IMR-90 (cell line): ENCODE measurements around the gene POU6F1. TPM values are rescaled to one million over a fixed set of nuclear protein-coding genes. Genes with fewer than 3 reads are reported as not detected.

Experiments
- ATAC-seq: fragments of 200-7000 bp; cut with Tn5 transposase; 2 replicates; pipeline ENCODE4 v1.9.1; 2020; ENCODE audit warnings: low read depth, mild to moderate bottlenecking, moderate library complexity
- BruUV-seq: library from RNA; stranded (reverse); fragments of 400-500 nt; replicated peaks from 2 replicates; lab custom pipeline; 2021; lab: Mats Ljungman, UMichigan
- CTCF ChIA-PET: fragments of 300-600 bp; formaldehyde crosslinking; extraction: SDS; loops from one replicate; lab custom pipeline; 2021; ENCODE audit warnings: antibody characterized with exemption; lab: Yijun Ruan, JAX
- POLR2A ChIA-PET: fragments of 300-600 bp; sonication (Branson Sonifier 250); formaldehyde crosslinking; loops from one replicate; lab custom pipeline; 2022; ENCODE audit warnings: antibody characterized with exemption; ENCODE audit not compliant: unreplicated experiment; lab: Charles Lee
- DNase-seq: peaks from one replicate; pipeline ENCODE4 v3.0.0; 2013
- H2AFZ ChIP-seq: replicated peaks from 2 replicates; pipeline ENCODE3; 2013; ENCODE audit warnings: low read length, mild to moderate bottlenecking; ENCODE audit not compliant: poor library complexity
- H2AK5ac ChIP-seq: 2 replicates; pipeline ENCODE4 v1.6.1; 2013; ENCODE audit warnings: low read depth, low read length, inconsistent platforms
- H2AK9ac ChIP-seq: replicated peaks from 2 replicates; pipeline ENCODE3; 2013; ENCODE audit warnings: mild to moderate bottlenecking, low read depth, low read length, moderate library complexity; ENCODE audit not compliant: poor library complexity
- H2BK120ac ChIP-seq: 2 replicates; pipeline ENCODE4 v1.6.1; 2013; ENCODE audit warnings: low read depth, low read length, inconsistent platforms
- H2BK15ac ChIP-seq: 3 replicates; pipeline ENCODE4 v1.6.1; 2013; ENCODE audit warnings: low read depth, low read length, inconsistent platforms
- H2BK20ac ChIP-seq: 2 replicates; pipeline ENCODE4 v1.6.1; 2013; ENCODE audit warnings: low read depth, mild to moderate bottlenecking, inconsistent platforms, low read length, moderate library complexity
- H2BK5ac ChIP-seq: 2 replicates; pipeline ENCODE4 v1.6.1; 2013; ENCODE audit warnings: mild to moderate bottlenecking, low read depth, low read length, inconsistent platforms; ENCODE audit not compliant: poor library complexity, severe bottlenecking
- H3K14ac ChIP-seq: replicated peaks from 2 replicates; pipeline ENCODE4 v1.6.1; 2013; ENCODE audit warnings: low read depth, low read length, inconsistent platforms
- H3K18ac ChIP-seq: 2 replicates; pipeline ENCODE4 v1.6.1; 2013; ENCODE audit warnings: low read depth, low read length, control low read depth
- H3K23ac ChIP-seq: 2 replicates; pipeline ENCODE4 v1.6.1; 2013; ENCODE audit warnings: low read depth, low read length, inconsistent platforms
- H3K27ac ChIP-seq: 2 replicates; pipeline ENCODE4 v1.5.1; 2013; ENCODE audit warnings: mild to moderate bottlenecking, control low read depth, low read length; ENCODE audit not compliant: insufficient read depth
- H3K27me3 ChIP-seq: 2 replicates; pipeline ENCODE4 v1.6.1; 2013; ENCODE audit warnings: low read length; ENCODE audit not compliant: control insufficient read depth, insufficient read depth
- H3K36me3 ChIP-seq: 2 replicates; pipeline ENCODE4 v1.6.1; 2013; ENCODE audit warnings: low read length, mixed read lengths; ENCODE audit not compliant: control insufficient read depth, insufficient read depth
- H3K4ac ChIP-seq: 2 replicates; pipeline ENCODE4 v1.6.1; 2013; ENCODE audit warnings: low read depth, low read length, inconsistent platforms
- H3K4me1 ChIP-seq: 2 replicates; pipeline ENCODE4 v1.6.1; 2013; ENCODE audit warnings: low read length, mixed read lengths; ENCODE audit not compliant: control insufficient read depth, insufficient read depth
- H3K4me2 ChIP-seq: 2 replicates; pipeline ENCODE4 v1.6.1; 2013; ENCODE audit warnings: low read depth, mild to moderate bottlenecking, control low read depth, low read length, moderate library complexity
- H3K4me3 ChIP-seq: 2 replicates; pipeline ENCODE4 v1.5.1; 2013; ENCODE audit warnings: low read depth, mild to moderate bottlenecking, control low read depth, low read length, moderate library complexity; ENCODE audit not compliant: insufficient read depth
- H3K56ac ChIP-seq: 2 replicates; pipeline ENCODE4 v1.6.1; 2013; ENCODE audit warnings: low read length, inconsistent platforms; ENCODE audit not compliant: insufficient read depth; ENCODE audit errors: extremely low read depth
- H3K79me1 ChIP-seq, 2 experiments: 2 replicates each; pipeline ENCODE4 v1.6.1; 2013; ENCODE audit warnings: low read length in 2 of 2, inconsistent platforms in 1 of 2, low read depth in 1 of 2
- H3K9ac ChIP-seq: 2 replicates; pipeline ENCODE4 v1.6.1; 2013; ENCODE audit warnings: low read depth, low read length, control low read depth
- H3K9me1 ChIP-seq: 2 replicates; pipeline ENCODE4 v1.6.1; 2013; ENCODE audit warnings: low read length, inconsistent platforms; ENCODE audit not compliant: insufficient read depth
- H3K9me3 ChIP-seq: 2 replicates; pipeline ENCODE4 v1.6.1; 2013; ENCODE audit warnings: low read length; ENCODE audit not compliant: control insufficient read depth, insufficient read depth
- H4K20me1 ChIP-seq: 2 replicates; pipeline ENCODE4 v1.6.1; 2013; ENCODE audit warnings: low read length, inconsistent platforms; ENCODE audit not compliant: insufficient read depth
- H4K5ac ChIP-seq: 2 replicates; pipeline ENCODE4 v1.6.1; 2013; ENCODE audit warnings: mild to moderate bottlenecking, low read depth, low read length, control low read depth
- H4K8ac ChIP-seq, 2 experiments: 2 replicates each; pipeline ENCODE4 v1.6.1; 2013; ENCODE audit warnings: low read depth in 2 of 2, low read length in 2 of 2, control low read depth in 1 of 2, inconsistent platforms in 1 of 2
- H4K91ac ChIP-seq: 2 replicates; pipeline ENCODE4 v1.6.1; 2013; ENCODE audit warnings: low read depth, low read length, inconsistent platforms; ENCODE audit not compliant: insufficient read depth
- BHLHE40 ChIP-seq: fragments of 150-350 bp; IDR thresholded peaks from 2 replicates; pipeline ENCODE4 v1.6.1; 2016; ENCODE audit warnings: mild to moderate bottlenecking, low read depth, low read length
- MAFK ChIP-seq: IDR thresholded peaks from 2 replicates; pipeline ENCODE4 v1.6.1; 2012; ENCODE audit warnings: low read depth, low read length, improper control_type of control experiment
- RFX5 ChIP-seq: IDR thresholded peaks from 2 replicates; pipeline ENCODE4 v1.8.0; 2012; ENCODE audit warnings: low read depth, mild to moderate bottlenecking, low read length, moderate library complexity
- WGBS, 2 experiments: methylation state at CpG; one replicate each; pipeline versions ENCODE4 v1.1.5 to v1.1.7; 2013; ENCODE audit warnings: missing lambda C conversion rate in 2 of 2; ENCODE audit not compliant: insufficient read length in 1 of 2; ENCODE audit errors: extremely low coverage in 2 of 2; 5-methylcytosine and 5-hydroxymethylcytosine counted together
- dilution Hi-C: fragments of 300-500 bp; cut with HindIII; formaldehyde crosslinking; loops from one replicate; pipeline ENCODE4 v1.14.3; 2018; ENCODE audit warnings: low sequenced_read_pairs; ENCODE audit not compliant: unreplicated experiment
- in situ Hi-C: fragments of 300-500 bp; cut with MboI; formaldehyde crosslinking; loops from 3 replicates; pipeline ENCODE4 v1.14.3; 2019; ENCODE audit warnings: low sequenced_read_pairs, inconsistent platforms, mixed read lengths
- intact Hi-C: fragments of 100-400 bp; cut with micrococcal nuclease; formaldehyde crosslinking; loops from 2 replicates; pipeline ENCODE4 v1.10.0; 2022
- polyA plus RNA-seq, 3 experiments: library from polyadenylated mRNA; depleted of rRNA; stranded (reverse); fragments of >200 nt; gene quantifications; 2 replicates each; pipeline ENCODE4 v1.2.3, GENCODE V29; 2012; ENCODE audit warnings: low replicate concordance in 1 of 3
- total RNA-seq: library from RNA; depleted of rRNA; stranded (reverse); fragments of >200 nt; gene quantifications from 2 replicates; pipeline ENCODE4 v1.2.3, GENCODE V29; 2012

Gene POU6F1
- total and polyA plus RNA-seq, 2 of the 4 experiments (the other 2 are of a cell fraction), result 0.90 to 3.6 TPM

DNA sequence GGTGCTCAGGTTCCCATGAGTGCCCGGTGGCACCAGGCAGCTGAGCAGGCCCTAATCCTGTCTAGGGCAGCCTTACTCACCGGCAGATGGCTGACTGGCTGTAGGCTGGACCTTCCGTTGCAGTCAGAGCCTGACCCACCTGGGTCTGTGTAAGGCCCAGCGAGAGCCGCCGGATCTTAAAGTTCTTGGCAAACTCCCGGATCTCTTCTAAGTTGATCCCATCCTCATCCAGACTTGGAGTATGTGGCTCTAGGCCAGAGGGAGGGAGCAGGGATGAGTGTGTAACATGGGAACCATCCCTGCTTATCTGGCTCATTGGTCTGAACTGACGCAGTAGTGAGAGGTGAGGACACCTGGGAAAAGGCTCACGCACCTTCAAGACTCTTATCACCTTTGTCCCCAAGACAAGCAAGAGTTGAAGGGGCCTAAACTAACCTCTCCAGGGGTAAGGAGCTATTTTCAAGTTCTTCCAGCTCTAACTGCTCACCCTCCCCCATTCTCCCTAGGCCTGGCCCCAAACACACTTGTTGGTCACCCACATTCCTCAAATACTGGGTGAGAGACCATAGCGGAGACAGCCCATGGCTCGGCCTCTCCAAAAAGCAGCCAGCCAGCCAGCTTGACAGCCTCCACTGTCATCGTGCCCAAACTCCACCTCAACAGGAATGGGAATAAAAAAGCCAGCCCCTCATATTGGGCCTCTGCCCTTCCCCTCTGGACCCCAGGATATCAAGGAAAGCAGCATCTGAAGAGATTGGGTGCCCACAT is 26.2 kb downstream of the POU6F1 start:
- H2BK120ac ChIP-seq, result no peak overlapping the region
- H2AK5ac ChIP-seq, result no peak overlapping the region
- no peak overlapping the region for H3K14ac ChIP-seq
- ATAC-seq (no peak), DNase-seq (no peak)
- POLR2A ChIA-PET, result interaction anchor here (0.6 kb wide), 1 partner anchor 26 kb away, joined by 14 read pairs; the partner anchor contains the start of gene POU6F1
- no peak overlapping the region for H2BK5ac ChIP-seq
- dilution Hi-C loops (no loop called here), in situ Hi-C loops (no loop called here), intact Hi-C loops (no loop called here)
- no peak overlapping the region for H4K91ac ChIP-seq
- H3K4ac ChIP-seq, result no peak overlapping the region
- H3K36me3 ChIP-seq, result peaks cover 16% of the 10 kb centered on the region
- 87% methylated on average over 3 of the region's 12 CpGs; no CpG with 5 or more reads in 1 of the 2 experiments for WGBS, 2 experiments
- no peak overlapping the region for H2AFZ ChIP-seq
- no peak overlapping the region for H2BK15ac ChIP-seq
- H2AK9ac ChIP-seq, result no peak overlapping the region
- TF ChIP-seq RFX5, result no peak
- TF ChIP-seq BHLHE40, result no peak
- TF ChIP-seq MAFK, result no peak
- no peak overlapping the region for H3K9ac ChIP-seq
- BruUV-seq, result no TSS peak
- H3K9me1 ChIP-seq, result 0 out of 2 replicates have a peak, but pooled peaks cover 2% of the 10 kb centered on the region
- H3K23ac ChIP-seq, result no peak overlapping the region
- H3K4me2 ChIP-seq, result no peak overlapping the region
- H4K8ac ChIP-seq, result no peak overlapping the region
- H3K27me3 ChIP-seq, result no peaks in the 10 kb centered on the region
- no peaks in the 10 kb centered on the region for H4K20me1 ChIP-seq
- no peak overlapping the region for H3K18ac ChIP-seq
- no peak overlapping the region for H3K56ac ChIP-seq
- no peak overlapping the region for H3K4me3 ChIP-seq
- no peak overlapping the region for H2BK20ac ChIP-seq
- CTCF ChIA-PET, result interaction anchor here (0.6 kb wide), 1 partner anchor 15 kb away, joined by 7 read pairs; no protein-coding TSS in a partner anchor
- H4K5ac ChIP-seq, result no peak overlapping the region
- no peaks in the 10 kb centered on the region for H3K4me1 ChIP-seq
- no peaks in the 10 kb centered on the region for H3K79me1 ChIP-seq
- H3K27ac ChIP-seq, result no peak overlapping the region
- H3K9me3 ChIP-seq, result no peaks in the 10 kb centered on the region
